Neural progenitor cell (in vitro differentiated cells): Measurements from ENCODE around the gene AMIGO2.

Experiments used
- EZH2phosphoT487 ChIP-seq: fragments of 200-600 bp; sonication (generic); IDR thresholded peaks from 2 replicates; pipeline ENCODE4 v1.6.1; 2017; ENCODE audit warnings: antibody characterized with exemption
- TF ChIP-seq, protein P1 (sequence below): fragments of 200-600 bp; sonication (generic); IDR thresholded peaks from 2 replicates; pipeline ENCODE4 v1.5.1; 2017; ENCODE audit warnings: antibody characterized with exemption, mild to moderate bottlenecking

DNA sequence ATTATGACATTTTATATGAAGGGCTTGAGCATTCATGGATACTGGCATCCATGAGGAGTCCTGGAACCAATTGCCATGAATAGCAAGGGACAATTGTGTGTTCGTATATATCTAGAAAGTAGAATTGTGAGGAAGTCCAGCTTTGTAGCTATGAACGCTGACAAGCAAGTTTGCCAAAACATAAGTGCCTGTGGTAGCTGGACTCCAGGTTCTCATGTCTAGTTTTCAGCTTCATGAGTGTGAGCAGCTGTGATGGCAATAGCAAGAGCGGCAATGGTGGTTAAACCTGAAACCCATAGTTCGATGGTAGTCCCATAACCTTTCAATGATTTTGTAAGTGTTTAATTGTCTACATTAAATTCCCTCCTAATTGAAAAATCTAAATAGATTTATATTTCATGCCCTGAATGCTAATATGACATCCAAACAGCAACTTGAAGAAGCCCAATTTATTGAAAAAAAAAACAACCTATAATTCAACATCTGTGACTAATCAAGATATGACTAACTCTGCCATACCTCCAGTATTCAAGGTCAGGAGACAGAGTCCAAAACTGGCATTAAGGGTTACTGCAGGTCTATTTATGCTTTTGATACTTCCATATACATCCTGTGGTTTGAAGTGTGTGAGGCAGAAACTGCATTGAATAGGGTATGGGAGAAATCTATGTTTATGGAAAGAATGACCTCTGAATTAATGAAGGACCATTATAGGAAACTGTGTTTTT, 50.6 kb downstream of the AMIGO2 start:
- TF ChIP-seq EZH2phosphoT487, result no peak
- TF ChIP-seq, protein P1, sequence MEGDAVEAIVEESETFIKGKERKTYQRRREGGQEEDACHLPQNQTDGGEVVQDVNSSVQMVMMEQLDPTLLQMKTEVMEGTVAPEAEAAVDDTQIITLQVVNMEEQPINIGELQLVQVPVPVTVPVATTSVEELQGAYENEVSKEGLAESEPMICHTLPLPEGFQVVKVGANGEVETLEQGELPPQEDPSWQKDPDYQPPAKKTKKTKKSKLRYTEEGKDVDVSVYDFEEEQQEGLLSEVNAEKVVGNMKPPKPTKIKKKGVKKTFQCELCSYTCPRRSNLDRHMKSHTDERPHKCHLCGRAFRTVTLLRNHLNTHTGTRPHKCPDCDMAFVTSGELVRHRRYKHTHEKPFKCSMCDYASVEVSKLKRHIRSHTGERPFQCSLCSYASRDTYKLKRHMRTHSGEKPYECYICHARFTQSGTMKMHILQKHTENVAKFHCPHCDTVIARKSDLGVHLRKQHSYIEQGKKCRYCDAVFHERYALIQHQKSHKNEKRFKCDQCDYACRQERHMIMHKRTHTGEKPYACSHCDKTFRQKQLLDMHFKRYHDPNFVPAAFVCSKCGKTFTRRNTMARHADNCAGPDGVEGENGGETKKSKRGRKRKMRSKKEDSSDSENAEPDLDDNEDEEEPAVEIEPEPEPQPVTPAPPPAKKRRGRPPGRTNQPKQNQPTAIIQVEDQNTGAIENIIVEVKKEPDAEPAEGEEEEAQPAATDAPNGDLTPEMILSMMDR, result no peak
